Colon (tissue), 2 donors: ENCODE data around the gene NAGPA.
"Not testable (repeated sequence)": the region's sequence is repeated elsewhere in the genome, so short reads cannot be mapped to it uniquely, and the experiment has no call there.

Source experiments
- FAIRE-seq: peaks from 2 replicates; lab custom pipeline; 2012; peaks lifted over from hg19 to GRCh38; lab: Jason Lieb, UNC
- donor health status: control.
- donor health status: control.

Gene NAGPA

DNA sequence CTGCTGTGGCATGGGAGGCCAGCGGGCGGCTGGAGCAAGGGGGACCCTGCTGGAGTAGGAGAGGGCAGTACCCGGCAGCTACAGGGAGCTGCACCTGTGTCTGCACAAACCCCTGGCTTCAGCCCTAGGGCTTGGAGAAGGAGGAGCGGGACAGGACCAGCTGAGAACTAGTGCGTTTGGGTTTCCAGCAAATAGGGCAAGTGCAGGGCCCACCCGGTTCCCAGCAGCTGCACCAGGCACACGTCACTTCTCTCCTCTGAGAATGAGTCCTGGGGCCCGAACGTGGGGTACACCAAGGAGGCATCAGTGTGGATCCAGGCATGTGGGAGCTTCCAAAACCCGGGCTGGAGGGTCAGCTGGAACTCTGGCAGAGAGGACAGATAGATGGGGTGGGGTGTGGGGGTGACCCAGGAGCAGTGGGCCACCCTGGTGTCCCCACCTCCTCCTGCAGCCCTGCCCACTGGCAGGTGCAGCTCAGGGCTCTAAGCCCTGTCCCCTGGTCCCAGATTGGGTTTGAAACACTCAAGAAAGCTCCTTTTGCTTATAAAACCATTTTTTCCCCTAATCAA, 26.4 kb upstream of the NAGPA start:
- FAIRE-seq = no peak

DNA sequence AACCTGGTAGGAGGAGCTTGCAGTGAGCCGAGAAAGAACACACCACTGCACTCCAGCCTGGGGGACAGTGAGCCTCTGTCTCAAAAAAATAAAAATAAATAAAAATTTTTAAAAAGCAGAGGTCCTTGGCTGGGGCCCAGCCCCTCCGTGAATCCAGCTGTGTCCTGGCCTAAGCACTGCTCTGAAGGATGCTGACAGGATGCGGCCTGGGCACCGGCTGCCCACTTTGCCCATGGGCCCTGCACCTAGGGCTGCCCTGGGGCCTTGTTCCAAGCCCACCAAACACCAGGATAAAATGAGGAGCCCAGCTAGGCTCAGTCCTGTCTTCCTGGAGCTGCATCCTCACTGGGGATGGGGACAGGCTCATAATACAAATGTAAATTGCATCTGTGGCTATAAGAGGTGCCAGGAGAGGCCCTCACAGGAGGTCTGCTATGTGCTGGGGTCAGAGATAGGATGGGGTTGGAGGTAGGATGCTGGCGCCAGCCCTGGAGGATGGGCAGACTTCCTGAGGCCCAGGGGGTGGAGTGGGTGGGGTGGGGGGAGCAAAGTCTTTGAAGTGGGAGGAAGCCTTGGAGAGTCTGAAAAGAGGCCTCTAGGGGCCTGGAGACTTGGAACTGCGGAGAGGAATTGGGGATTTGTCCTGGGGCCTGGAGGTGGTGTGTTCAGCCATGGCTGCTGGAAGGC, 25.8 kb upstream of the NAGPA start:
- no peak for FAIRE-seq

DNA sequence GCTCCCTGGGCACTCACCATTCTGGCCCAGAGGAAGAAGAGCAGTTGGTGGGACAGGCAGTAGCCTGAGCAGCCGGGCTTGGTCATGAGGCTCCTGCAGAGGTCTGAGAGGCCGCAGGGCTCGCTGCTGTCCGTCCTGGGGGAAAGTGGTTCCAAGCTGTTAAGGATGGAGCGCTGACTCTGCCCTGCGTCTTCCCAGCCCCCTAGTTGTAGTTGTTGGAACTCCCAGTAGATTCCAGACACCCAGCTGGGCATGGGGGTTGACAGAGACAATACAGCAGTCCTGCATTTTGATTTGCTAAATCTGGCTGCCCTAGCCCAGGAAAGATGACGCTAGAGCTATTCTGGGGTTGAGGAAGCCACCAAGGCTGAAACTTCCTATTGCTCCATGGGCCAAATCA, 24.7 kb upstream of the NAGPA start:
- no peak for FAIRE-seq

DNA sequence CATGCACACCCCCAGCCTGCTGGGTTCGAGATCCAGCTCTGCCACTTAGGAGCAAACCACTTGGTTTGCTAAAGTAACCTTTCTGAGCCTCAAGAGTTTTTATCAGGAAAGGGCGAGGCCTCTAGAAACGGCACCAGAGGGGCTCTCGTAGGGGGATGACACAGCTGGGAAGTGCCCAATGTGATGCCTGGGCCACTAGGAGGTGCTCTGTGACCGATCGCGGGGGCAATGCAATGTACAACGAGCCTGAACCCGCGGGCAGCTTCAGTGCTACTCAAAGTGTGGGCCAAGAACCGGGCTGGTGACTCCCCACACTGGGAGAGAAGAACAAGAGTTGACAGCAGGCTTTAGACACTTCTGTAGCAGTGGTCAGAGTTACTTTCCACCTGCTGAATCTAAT, 22.6 kb upstream of the NAGPA start:
- FAIRE-seq = no peak

DNA sequence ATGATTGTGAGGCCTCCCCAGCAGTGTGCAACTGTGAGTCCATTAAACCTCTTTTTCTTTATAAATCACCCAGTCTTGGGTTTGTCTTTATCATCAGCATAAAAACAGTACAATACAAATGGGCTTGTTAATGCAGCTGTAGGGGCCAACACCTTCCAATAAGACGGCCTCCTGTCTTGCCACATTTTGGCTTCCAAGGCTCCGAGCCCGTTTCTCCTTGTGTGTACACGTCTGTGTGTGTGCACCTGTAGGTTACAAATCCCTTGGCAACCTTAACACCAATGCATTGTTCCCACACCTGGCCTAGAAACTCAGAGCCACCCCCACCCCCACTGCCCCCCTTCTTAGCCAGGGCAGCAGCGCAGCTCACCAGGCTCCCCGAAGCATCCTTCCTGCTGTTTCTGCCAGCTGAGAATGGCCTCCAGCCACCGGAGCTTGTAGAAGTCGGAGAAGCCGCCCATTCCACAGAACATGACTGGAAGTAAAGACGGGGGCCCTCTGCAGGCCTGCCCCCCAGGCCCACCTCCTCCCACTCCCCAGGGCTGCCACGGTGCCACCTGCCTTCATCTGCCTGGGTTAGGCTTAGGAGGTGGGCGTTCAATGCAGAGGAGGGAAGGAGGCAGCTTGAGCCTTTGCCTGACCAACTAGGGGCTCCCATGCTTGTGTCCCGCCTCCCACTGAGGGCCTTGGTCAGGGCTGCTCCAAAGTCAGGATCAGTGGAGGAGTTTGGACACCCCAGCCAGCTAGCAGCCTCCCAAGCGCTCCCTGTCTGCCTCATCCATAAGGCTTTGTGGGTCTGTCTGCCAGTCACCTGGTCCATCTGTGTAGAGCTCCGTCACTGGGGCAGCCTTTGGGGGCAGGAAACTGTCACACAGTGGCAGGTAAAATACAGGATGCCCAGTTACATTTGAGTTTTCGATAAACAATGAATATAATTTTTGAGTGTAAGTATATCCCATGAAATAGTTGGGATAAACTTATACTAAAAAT, 21.4 kb upstream of the NAGPA start:
- FAIRE-seq = no peak

DNA sequence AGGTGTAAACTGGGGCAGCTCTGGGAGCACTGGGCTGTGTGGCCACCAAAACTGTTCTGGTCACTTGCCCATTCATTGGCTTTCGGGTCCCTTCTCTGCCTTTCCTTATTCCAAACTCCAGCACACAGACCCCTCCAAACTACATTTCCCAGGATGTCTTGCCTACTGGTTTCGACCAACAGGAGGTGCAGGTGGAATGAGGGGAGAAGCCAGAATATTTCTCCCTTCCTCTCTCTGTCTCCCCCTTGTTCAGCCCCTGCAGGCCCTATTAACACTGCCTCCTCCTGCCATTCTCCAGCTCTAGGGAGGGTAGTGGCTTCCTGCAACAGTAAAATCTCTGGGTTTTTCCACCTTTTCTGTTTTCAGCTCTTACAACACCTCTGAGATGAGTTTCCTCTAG, 13.2 kb upstream of the NAGPA start:
- FAIRE-seq = no peak

DNA sequence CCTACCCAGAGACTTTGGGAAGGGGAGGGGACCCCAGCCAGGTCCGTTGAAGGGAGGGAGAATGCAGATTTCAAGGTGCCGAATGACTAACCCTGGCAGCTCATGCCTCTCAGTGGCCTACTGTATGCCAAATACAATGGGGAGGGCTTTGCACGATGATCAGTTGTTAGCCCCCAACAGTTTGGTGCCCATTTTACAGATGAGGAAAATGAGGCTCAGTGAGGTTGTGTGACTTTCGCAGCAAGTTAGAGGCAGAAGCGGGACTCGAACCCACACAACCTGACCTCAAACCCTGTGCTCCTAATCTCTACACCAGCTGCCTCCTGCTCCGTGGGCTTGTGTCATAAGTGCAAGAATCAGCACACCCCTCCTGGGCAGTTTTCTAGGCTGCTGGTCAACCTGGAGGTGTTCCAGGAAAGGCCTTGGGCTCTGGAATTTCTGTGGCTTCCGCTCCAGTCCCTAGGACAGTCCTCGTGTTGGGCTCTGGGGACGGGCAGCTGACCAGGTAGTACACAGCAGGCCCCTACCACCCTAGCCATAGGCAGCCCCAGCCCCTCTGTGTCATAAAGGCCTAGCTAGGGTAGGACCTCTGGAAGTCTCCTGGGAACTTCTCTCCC, 11.9 kb upstream of the NAGPA start:
- no peak for FAIRE-seq

DNA sequence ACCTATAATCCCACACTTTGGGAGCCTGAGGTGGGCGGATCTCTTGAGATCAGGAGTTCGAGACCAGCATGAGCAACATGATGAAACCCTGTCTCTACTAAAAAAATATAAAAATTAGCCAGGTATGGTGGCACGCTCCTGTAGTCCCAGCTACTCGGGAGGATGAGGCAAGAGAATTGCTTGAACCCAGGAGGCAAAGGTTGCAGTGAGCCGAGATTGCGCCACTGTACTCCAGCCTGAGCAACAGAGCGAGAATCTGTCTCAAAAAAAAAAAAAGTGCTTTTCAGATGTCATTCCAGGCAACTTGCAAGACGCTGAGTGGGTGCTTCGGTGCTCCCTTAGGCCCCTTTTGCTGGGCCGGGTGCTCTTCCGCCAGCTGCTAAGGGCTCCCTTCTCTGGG, 10.8 kb upstream of the NAGPA start:
- not testable (repeated sequence) for FAIRE-seq

DNA sequence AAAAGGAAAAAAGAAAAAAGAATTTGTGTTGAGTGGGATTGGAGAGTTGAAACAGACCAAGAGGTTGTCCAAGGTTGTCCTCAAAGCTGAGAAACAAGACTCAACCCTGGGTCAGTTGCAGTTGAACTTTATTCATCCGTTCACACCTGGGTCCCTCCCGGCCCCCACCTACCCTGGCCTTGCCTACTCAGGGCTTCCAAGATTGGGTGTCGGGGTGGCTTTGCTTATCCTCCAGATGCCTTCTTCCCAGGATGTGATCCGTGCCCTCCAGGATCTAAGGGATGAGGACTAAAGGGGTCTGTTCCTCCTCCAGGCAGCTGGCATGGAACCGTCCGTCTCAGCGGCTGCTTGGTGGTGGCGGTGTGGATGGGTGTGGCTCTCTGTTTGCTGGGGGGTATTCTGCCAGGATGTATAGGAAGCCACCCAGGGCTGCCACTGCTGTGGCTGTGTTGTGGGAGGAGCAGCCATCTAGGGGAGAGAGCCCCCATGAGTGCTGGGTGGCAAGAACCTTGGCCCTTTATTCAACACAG, 10.3 kb upstream of the NAGPA start:
- no peak for FAIRE-seq

DNA sequence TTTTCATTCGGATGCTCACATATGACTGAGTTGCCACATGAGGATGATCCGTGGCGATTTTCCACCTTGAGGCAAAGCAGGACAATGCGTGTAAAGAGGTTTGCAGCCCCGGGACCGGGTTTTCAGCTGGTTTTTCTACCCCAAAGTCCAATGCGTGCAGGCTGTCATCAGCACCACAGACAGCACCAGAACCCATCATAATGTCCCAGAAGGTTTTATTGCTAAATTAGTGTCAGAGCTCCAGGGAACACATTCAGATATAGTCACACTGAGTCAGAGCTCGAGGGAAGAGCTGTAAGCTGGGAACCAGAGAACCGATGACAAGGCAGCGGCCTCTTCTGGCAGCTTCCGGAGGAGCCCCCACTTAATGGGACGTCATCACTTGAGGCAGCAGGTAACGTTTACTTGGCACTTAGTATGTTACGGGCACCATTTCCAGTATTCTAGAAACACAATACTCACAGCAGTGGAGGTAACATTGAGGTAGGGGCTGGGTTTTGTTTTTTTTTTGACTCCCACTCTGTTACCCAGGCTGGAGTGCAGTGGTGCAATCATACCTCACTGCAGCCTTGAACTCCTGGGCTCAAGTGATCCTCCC, 8.9 kb upstream of the NAGPA start:
- no peak for FAIRE-seq

DNA sequence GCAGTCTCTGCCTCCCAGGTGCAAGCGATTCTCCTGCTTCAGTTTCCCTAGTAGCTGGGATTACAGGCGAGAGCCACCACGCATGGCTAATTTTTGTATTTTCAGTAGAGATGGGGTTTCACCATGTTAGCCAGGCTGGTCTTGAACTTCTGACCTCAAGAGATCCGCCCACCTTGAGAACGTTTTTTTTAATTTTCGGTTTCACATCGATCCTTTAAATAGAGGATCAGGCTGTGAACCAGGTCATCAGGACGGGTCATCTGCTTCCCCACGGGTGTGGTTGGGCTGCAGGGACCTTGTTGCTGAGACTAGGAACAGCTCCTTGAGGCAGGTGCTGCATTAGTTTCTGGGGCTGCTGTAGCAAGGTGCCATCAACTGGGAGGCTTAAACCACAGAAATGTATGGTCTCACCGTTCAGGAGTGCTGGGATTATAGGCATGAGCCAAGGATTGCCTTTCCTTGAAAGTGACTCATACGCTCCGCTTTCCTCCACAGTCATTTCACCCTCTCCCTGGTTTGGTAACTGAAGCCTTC, 7.9 kb upstream of the NAGPA start:
- no peak for FAIRE-seq

DNA sequence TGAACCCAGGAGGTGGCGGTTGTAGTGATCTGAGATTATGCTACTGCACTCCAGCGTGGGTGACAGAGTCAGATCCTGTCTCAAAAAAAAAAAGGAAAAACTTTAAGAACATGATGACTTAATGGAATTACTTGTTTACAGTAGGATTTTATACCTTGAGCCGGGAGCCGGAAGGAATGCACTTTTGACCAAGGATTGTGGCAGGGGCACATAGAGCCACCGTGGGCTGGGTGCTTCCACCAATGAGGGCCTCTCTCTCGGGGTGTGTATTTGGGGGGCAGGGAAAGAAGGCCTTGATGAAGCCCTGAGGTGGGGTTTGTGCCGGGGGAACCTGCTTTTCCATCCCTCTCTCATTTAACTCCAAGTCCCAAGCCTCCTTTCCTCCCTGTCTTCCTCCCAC, 6.7 kb upstream of the NAGPA start:
- FAIRE-seq = no peak

DNA sequence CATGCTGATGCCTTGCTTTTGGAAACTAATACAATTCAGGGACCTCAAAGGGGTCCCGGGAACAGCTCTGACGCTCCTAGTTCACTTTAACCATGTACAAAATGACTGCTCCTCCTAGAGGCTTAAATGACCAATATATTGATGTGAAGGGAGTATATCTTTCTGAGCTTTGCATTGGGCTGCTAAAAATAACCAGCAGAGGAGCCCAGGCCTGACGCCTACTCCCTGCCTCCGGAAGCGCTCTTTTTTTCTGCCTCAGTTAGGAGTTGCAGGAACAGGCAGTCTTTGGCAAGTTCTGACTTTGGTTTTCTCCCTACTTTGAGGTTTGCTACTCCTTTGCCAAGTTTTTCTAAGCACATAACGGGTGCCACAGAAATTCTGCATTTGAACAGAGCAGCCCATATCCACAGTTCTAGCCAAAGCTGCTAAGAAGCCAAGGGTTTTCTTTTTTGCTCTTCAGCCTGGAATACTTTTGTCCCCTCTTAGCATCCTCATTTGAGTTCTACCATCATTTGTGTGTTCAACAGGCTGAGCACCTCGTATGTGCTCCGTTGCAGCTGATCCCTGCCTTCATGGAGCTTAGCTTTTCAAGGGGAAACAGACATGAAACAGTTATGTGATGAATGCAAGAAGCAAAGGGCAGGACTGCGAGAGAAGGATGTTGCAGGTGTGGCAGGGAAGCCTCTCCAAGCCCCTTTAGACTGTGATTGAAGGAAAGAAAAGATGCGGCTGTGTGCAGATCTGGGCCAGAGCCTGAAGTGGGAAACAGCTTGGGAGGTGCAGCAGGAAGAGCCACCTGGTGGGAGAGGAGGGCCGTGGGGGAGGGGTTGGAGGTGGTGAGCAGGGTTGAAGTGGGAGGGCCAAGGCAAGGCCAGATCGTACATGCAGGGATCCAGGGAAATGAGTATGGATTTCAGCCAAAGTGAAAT, 2.8 kb upstream of the NAGPA start:
- FAIRE-seq = no peak

DNA sequence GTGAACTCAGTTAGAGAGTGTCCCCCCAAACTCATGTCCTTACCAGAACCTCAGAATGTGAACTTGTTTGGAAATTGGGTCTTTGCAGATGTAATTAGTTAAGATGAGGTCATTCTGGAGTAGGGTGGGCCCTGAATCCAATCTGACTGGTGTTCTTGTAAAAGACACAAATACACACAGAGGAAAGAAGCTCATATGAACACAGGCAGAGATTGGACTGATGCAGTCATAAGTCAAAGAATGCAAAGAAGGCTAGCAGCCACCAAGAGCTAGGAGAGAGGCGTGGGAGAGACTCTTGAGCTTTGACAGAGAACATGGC, 2.1 kb upstream of the NAGPA start:
- FAIRE-seq = no peak

DNA sequence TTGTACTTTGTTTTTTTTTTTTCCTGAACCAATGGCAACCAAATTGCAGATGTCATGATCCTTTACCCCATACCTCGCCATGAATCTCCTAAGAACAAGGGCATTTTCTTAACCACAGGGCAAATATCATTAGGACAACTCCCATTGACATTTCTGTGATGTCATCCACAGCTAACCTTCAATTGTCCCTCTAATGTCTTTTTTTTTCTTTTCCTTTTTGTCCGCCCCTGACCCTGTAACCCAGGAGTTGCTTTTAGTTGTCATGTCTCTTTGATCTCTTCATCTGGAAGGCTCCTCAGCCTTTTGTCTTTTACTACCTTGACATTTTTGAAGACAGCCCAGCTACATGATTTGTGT, 410 bp upstream of the NAGPA start:
- FAIRE-seq = no peak

DNA sequence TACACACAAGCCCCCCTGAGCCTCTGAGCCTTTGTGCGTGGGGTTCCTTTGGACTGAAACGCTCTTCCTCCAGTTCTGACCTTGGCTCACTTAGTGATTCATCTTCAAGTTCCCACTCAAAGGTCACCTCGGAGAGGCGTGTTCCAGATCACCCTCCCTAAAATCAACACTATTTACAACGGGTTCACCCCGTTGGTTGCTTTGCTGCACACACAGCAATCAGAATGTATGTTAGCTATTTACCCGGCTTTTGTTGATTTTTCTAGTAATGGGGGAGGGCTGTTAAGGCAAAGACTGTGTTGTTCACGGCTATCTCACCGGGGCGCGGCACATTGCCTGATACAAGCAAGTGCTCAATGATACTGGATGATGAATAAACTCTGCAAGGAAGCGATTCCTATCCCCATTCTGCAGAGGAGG, 977 bp downstream of the NAGPA start:
- no peak for FAIRE-seq

DNA sequence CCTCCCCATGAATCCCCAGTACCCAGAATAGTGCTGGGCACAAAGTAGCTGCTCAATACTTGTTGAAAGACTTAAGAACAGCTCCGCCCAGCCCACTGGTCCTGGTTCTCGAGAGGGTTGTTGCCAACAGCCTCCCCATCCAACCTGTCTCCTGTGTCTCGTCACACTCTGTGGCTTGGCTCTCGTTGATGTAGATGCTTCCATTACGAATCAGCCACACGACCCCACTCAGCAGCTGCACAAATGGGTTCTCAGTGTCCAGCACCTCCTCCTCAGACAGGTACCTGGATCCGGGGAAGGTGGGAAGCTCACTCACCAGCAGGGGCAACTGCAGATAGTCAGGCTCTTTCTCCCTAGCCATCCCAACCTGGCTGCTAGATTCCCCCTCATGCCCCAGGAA, 2.1 kb downstream of the NAGPA start:
- no peak for FAIRE-seq

DNA sequence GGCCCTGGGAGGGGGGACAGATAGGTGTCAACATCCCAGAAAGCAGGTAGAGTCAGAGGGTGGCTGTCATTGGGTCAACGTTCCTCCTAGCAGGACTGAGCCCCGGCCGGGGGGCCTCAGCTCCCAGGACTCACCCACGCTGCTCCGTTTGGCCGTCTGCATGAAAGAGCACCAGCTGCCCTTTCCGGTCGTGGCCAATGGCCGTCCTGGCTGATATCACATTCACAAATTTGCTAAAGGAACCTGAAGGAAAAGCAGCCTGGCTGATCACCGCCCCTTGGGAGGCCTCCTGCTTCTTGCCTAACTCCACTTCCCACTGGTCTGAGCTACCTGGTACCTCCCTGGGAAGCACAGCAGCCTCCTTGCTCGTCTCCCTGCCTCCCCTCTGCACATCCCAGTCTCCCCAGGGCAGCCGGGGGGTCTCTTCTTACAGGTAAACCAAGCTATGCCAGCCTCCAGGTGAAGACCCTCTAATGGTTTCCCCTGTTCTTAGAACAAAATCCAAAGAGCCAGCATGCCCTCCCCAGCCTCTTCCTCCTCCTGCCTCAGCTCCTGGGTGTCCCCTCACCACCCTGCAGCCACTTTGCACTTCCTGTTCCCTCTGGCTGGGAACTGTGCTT, 3.4 kb downstream of the NAGPA start:
- FAIRE-seq = no peak

DNA sequence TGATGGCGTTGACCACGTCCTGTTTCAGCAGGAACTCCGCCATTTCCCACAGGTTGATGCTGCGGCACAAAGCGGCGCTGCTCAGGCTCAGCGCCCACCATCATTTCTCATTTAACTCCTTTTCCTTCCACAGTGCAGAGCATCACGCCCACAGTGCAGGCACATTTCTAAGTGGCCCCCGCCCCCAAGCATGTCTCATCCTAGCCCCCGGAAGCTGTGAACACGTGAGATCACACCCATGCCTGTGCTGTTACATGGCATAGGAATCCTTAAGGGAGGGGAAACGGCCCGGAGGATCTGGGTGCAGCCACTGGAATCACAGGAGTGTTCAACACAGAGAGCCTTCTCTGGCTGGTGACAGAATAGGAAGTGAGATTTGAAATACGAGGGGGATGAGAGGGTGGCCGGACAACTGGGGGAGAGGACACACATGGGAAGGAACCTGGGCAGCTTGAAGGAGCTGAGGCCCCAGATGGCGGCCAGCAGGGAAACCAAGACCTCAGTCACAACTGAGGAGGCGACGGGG, 4.7 kb downstream of the NAGPA start:
- no peak for FAIRE-seq

DNA sequence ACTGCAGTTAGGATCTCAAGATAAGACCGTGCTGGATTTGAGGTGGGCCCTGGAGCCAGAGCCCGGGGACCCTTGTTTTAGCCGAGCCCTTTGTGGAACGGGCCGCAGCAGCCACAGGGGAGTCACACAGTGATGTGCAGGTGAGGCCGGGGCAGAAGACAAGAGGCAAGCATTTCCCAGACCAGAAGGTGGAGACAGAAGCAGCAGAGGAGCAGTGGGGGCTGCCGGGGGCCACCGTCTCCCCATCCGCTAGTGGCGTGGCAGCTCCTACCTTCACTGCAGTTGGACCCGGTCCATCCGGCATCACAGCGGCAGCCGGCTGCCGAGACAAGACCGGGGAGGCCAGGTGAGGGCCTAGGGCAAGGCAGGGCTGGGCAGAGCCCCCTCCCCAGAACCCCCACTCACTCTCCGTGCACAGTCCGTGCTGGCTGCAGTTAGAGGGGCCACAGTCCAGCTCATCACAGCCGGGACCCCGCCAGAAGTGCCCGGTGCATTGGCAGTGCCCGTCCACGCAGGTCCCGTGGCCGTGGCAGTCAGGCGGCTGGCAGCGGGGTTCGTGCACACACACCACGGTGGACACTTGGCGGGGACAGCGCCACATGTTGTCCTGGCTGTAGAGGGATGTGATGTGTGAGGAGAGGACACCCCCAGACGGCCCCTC, 6.0 kb downstream of the NAGPA start:
- no peak for FAIRE-seq
